ENCODE results near the gene DAAM1. TPM values are rescaled to one million over a fixed set of nuclear protein-coding genes. Genes with fewer than 3 reads are reported as not detected.

The DAAM1 gene
- total RNA-seq, 1 experiment from 2014 or later = 11.5 TPM

GRCh38 chr14:59292921-59293534, 104.6 kb downstream of the DAAM1 start:
- Histone ChIP-seq H3K27me3 (replicated peaks; ENCODE audit: insufficient read depth, low read depth, low read length, poor library complexity) (no peaks in the 10 kb centered on the region), H3K36me3 (ENCODE audit: insufficient read depth, low read length, poor library complexity, severe bottlenecking) (no peaks in the 10 kb centered on the region), H3K4me3 (ENCODE audit: low read depth, low read length, poor library complexity, severe bottlenecking) (no peak overlapping the region), H3K27ac (ENCODE audit: low read depth, low read length, poor library complexity, severe bottlenecking) (no peak overlapping the region), H3K9me3 (ENCODE audit: low read depth, low read length, poor library complexity, severe bottlenecking) (no peaks in the 10 kb centered on the region), H3K4me1 (ENCODE audit: insufficient read depth, low read length, poor library complexity, severe bottlenecking) (no peaks in the 10 kb centered on the region)
- POLR2A ChIA-PET (ENCODE audit: low non-redundant PET) = no interaction called here
- BruUV-seq (replicated peaks) = no TSS peak
- DNase-seq (ENCODE audit: low spot score) = no peak
- intact Hi-C loops (cut with micrococcal nuclease; ENCODE audit: unreplicated experiment) = no loop called here
- TF ChIP-seq CTCF (conservative IDR thresholded peaks at IDR 0.05; ENCODE audit: low read depth, low read length) (no peak), EZH2 (IDR thresholded peaks at IDR 0.05; ENCODE audit: borderline replicate concordance, low read depth, low read length, poor library complexity, severe bottlenecking) (no peak)
- CTCF ChIA-PET = interaction anchor here (0.5 kb wide), 1 partner anchor 73 kb away, joined by 3 read pairs; no protein-coding TSS in a partner anchor

DNA sequence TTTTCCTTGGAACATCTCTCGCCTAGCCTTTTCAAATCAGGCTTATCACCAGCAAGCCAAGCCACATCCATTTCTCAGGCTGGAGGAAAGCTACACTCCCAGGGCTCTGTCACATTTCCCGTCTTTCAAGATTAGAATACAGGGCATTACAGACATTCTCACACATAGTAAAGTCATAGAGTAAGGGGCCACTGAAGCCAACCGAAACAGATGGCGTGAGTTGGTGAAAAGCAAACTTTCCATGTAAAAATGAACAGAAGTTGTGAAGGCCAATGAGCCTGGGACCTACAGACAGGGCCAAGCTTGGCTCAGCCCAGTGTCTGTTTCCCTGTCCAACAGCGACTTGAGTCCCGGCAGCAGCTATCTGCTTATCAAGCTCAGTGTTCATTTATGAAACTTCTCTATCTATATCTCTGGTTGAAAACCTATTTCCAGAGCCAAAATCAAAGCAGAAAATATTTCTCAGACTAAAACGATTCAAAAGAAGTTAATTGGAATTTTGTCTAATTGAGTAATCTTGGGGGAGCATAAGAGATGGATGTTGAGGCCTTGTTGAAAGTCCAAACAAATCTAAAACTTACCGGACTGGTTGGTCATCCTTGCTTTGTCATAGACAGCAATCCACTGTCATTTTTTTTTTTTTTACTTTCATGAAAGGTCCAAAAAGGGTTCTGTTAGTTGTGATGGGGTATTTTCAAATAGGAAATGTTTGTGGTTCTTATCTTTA, 105.6 kb downstream of the DAAM1 start:
- ChIA-PET CTCF (no interaction called here), POLR2A (ENCODE audit: low non-redundant PET) (no interaction called here)
- no peak for DNase-seq (ENCODE audit: low spot score)
- intact Hi-C loops (cut with micrococcal nuclease; ENCODE audit: unreplicated experiment) = no loop called here
- TF ChIP-seq CTCF (conservative IDR thresholded peaks at IDR 0.05; ENCODE audit: low read depth, low read length) = no peak
- Histone ChIP-seq H3K27me3 (replicated peaks; ENCODE audit: insufficient read depth, low read depth, low read length, poor library complexity) (no peaks in the 10 kb centered on the region), H3K9me3 (ENCODE audit: low read depth, low read length, poor library complexity, severe bottlenecking) (no peaks in the 10 kb centered on the region), H3K4me1 (ENCODE audit: insufficient read depth, low read length, poor library complexity, severe bottlenecking) (no peaks in the 10 kb centered on the region), H3K27ac (ENCODE audit: low read depth, low read length, poor library complexity, severe bottlenecking) (no peak overlapping the region), H3K4me3 (ENCODE audit: low read depth, low read length, poor library complexity, severe bottlenecking) (no peak overlapping the region), H3K36me3 (ENCODE audit: insufficient read depth, low read length, poor library complexity, severe bottlenecking) (no peaks in the 10 kb centered on the region)
- no TSS peak for BruUV-seq (replicated peaks)

DNA sequence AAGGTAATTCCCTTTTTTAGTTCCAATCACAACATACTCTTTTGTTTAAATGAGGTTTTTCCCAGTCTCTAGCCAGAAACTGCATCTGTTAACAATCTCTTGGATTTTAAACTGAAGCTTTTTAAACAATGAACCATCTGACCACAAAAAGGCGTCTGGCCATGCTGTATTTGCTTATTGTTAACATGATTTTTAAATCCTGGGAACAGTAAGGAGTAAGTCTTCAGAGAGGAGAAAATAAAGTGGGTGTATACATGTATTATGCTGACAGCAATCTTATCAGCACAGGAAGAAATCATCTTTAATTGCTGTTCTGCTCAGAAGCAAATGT, 106.2 kb downstream of the DAAM1 start:
- BruUV-seq (replicated peaks) = no TSS peak
- no peak overlapping the region for H3K27ac ChIP-seq (ENCODE audit: low read depth, low read length, poor library complexity, severe bottlenecking)
- POLR2A ChIA-PET (ENCODE audit: low non-redundant PET) = no interaction called here

More for the DNA sequence above, 106.2 kb downstream of the DAAM1 start:
- no peak for DNase-seq (ENCODE audit: low spot score)
- TF ChIP-seq CTCF (conservative IDR thresholded peaks at IDR 0.05; ENCODE audit: low read depth, low read length) (no peak), EZH2 (IDR thresholded peaks at IDR 0.05; ENCODE audit: borderline replicate concordance, low read depth, low read length, poor library complexity, severe bottlenecking) (no peak)
- Histone ChIP-seq H3K9me3 (ENCODE audit: low read depth, low read length, poor library complexity, severe bottlenecking) (no peaks in the 10 kb centered on the region), H3K4me3 (ENCODE audit: low read depth, low read length, poor library complexity, severe bottlenecking) (no peak overlapping the region), H3K27me3 (replicated peaks; ENCODE audit: insufficient read depth, low read depth, low read length, poor library complexity) (no peaks in the 10 kb centered on the region), H3K36me3 (ENCODE audit: insufficient read depth, low read length, poor library complexity, severe bottlenecking) (no peaks in the 10 kb centered on the region), H3K4me1 (ENCODE audit: insufficient read depth, low read length, poor library complexity, severe bottlenecking) (no peaks in the 10 kb centered on the region)
- CTCF ChIA-PET = no interaction called here
- intact Hi-C loops (cut with micrococcal nuclease; ENCODE audit: unreplicated experiment) = no loop called here
